Measurements from ENCODE around the gene TMOD1.
"Not testable (repeated sequence)": the region's sequence is repeated elsewhere in the genome, so short reads cannot be mapped to it uniquely, and the experiment has no call there.

DNA sequence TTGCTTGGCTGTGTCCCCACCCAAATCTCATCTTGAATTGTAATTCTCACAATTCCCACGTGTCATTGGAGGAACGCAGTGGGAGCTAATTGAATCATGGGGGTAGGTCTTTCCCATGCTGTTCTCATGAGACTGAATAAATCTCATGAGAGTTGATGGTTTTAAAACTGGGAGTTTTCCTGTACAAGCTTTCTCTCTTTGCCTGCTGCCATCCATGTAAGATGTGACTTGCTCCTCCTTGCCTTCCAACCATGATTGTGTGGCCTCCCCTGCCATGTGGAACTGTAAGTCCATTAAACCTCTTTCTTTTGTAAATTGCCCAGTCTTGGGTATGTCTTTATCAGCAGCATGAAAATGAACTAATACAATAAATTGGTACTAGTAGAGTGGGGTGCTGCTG is 118.6 kb downstream of the TMOD1 start:
- TF ChIP-seq, protein P1, sequence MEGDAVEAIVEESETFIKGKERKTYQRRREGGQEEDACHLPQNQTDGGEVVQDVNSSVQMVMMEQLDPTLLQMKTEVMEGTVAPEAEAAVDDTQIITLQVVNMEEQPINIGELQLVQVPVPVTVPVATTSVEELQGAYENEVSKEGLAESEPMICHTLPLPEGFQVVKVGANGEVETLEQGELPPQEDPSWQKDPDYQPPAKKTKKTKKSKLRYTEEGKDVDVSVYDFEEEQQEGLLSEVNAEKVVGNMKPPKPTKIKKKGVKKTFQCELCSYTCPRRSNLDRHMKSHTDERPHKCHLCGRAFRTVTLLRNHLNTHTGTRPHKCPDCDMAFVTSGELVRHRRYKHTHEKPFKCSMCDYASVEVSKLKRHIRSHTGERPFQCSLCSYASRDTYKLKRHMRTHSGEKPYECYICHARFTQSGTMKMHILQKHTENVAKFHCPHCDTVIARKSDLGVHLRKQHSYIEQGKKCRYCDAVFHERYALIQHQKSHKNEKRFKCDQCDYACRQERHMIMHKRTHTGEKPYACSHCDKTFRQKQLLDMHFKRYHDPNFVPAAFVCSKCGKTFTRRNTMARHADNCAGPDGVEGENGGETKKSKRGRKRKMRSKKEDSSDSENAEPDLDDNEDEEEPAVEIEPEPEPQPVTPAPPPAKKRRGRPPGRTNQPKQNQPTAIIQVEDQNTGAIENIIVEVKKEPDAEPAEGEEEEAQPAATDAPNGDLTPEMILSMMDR (conservative IDR thresholded peaks at IDR 0.05; ENCODE audit: low read depth, low read length) = not testable (repeated sequence)
- TF ChIP-seq EZH2phosphoT487 (IDR thresholded peaks at IDR 0.05; ENCODE audit: borderline replicate concordance, low read length); EZH2 (IDR thresholded peaks at IDR 0.05; ENCODE audit: low read length, unreplicated experiment): not testable (repeated sequence)
